Thyroid gland (tissue), 4 donors: Measurements from ENCODE around the gene ADPRS.

Experiments
- CTCF ChIP-seq, 6 experiments: fragments of 200-600 bp in 3 of 6; fragments of 450-650 bp in 3 of 6; sonication (generic) in 3 of 6; IDR thresholded peaks; one replicate each; pipeline ENCODE4 v1.5.1; 2016 to 2019; ENCODE audit warnings: antibody characterized with exemption in 6 of 6, mild to moderate bottlenecking in 2 of 6, inconsistent platforms in 1 of 6, moderate library complexity in 1 of 6
- POLR2A ChIP-seq, 2 donors: fragments of 450-650 bp; IDR thresholded peaks; one replicate each; pipeline ENCODE4 v1.6.1; 2017; ENCODE audit warnings: antibody characterized with exemption in 2 of 2, mild to moderate bottlenecking in 2 of 2, moderate library complexity in 1 of 2

- TF ChIP-seq CTCF (IDR thresholded peaks at IDR 0.05) (no peak), POLR2A (IDR thresholded peaks at IDR 0.05) (no peak)
Observed at GRCh38 chr1:36085686-36086526, 2.8 kb upstream of the ADPRS start.
